Endothelial cell of umbilical vein (primary cell): Measurements from ENCODE around the gene SP2. TPM values are rescaled to one million over a fixed set of nuclear protein-coding genes. Genes with fewer than 3 reads are reported as not detected.

Experiments
- BruUV-seq: library from RNA; stranded (reverse); fragments of 400-500 nt; replicated peaks from 2 replicates; lab custom pipeline; 2021; lab: Mats Ljungman, UMichigan
- CTCF ChIA-PET: fragments of 300-600, 350-600 bp; sonication (Branson Sonifier 250); formaldehyde crosslinking; loops from one replicate; lab custom pipeline; 2021; ENCODE audit warnings: antibody characterized with exemption, inconsistent platforms; lab: Charles Lee
- POLR2A ChIA-PET: fragments of 300-600, 350-600 bp; sonication (Branson Sonifier 250); formaldehyde crosslinking; loops from one replicate; lab custom pipeline; 2021; ENCODE audit warnings: antibody characterized with exemption, inconsistent platforms; lab: Charles Lee
- DNase-seq: peaks from one replicate; pipeline ENCODE4 v3.0.0-alpha.2; 2011; ENCODE audit warnings: low read depth, low spot score
- FAIRE-seq: peaks from 2 replicates; lab custom pipeline; 2011; peaks lifted over from hg19 to GRCh38; lab: Jason Lieb, UNC
- H2AFZ ChIP-seq: 2 replicates; pipeline ENCODE4 v1.6.0; 2012; ENCODE audit warnings: low read depth, low read length, control low read depth, inconsistent platforms
- H3K27ac ChIP-seq: 2 replicates; pipeline ENCODE4 v1.5.1; 2011; ENCODE audit warnings: low read depth, mild to moderate bottlenecking, control low read depth, low read length, moderate library complexity; ENCODE audit not compliant: insufficient read depth
- H3K27me3 ChIP-seq, 2 experiments: 2 replicates each; pipeline versions ENCODE4 v1.6.0 to v1.6.1; 2011; ENCODE audit warnings: low read length in 2 of 2, mixed read lengths in 1 of 2; ENCODE audit not compliant: control insufficient read depth in 2 of 2, insufficient read depth in 2 of 2
- H3K36me3 ChIP-seq, 2 experiments: 2 replicates in 1 of 2; 3 replicates in 1 of 2; pipeline ENCODE4 v1.5.1; 2011; ENCODE audit warnings: low read length in 2 of 2, mild to moderate bottlenecking in 1 of 2, moderate library complexity in 1 of 2; ENCODE audit not compliant: control insufficient read depth in 2 of 2, insufficient read depth in 2 of 2; ENCODE audit errors: extremely low read depth in 1 of 2
- H3K4me1 ChIP-seq: 3 replicates; pipeline ENCODE4 v1.5.1; 2011; ENCODE audit warnings: mild to moderate bottlenecking, low read length; ENCODE audit not compliant: control insufficient read depth, insufficient read depth; ENCODE audit errors: extremely low read depth
- H3K4me2 ChIP-seq: 2 replicates; pipeline ENCODE4 v1.6.1; 2011; ENCODE audit warnings: low read length, control low read depth, mixed read lengths; ENCODE audit not compliant: insufficient read depth
- H3K4me3 ChIP-seq, 3 experiments: fragments of 200-600 bp in 1 of 3; sonication (generic), shearing (Covaris generic) in 1 of 3; replicated peaks in 1 of 3; 2 replicates each; pipeline ENCODE4 v1.5.1; 2011 to 2016; ENCODE audit warnings: control low read depth in 3 of 3, low read length in 3 of 3, mild to moderate bottlenecking in 2 of 3, inconsistent platforms in 1 of 3, low read depth in 1 of 3, moderate library complexity in 1 of 3; ENCODE audit not compliant: insufficient read depth in 1 of 3
- H3K79me2 ChIP-seq: 2 replicates; pipeline ENCODE4 v1.6.0; 2012; ENCODE audit warnings: low read length, inconsistent platforms; ENCODE audit not compliant: control insufficient read depth, insufficient read depth
- H3K9ac ChIP-seq: replicated peaks from 2 replicates; pipeline ENCODE3; 2011; ENCODE audit warnings: low read length, control low read depth; ENCODE audit not compliant: insufficient read depth; ENCODE audit errors: extremely low read depth
- H3K9me1 ChIP-seq: replicated peaks from 3 replicates; pipeline ENCODE4 v1.6.0; 2011; ENCODE audit warnings: mild to moderate bottlenecking, low read length; ENCODE audit not compliant: control insufficient read depth, insufficient read depth; ENCODE audit errors: extremely low read depth
- H3K9me3 ChIP-seq: replicated peaks from 2 replicates; pipeline ENCODE4 v1.5.1; 2012; ENCODE audit warnings: low read length, inconsistent platforms; ENCODE audit not compliant: control insufficient read depth, insufficient read depth
- H4K20me1 ChIP-seq: replicated peaks from 2 replicates; pipeline ENCODE3; 2011; ENCODE audit warnings: mild to moderate bottlenecking, low read length; ENCODE audit not compliant: control insufficient read depth, insufficient read depth; ENCODE audit errors: extremely low read depth
- EZH2 ChIP-seq: IDR thresholded peaks from 2 replicates; pipeline ENCODE4 v1.6.1; 2012; ENCODE audit warnings: borderline replicate concordance, low read depth, mild to moderate bottlenecking, moderate library complexity, low read length, inconsistent platforms; ENCODE audit not compliant: severe bottlenecking
- FOS ChIP-seq: IDR thresholded peaks from 2 replicates; pipeline ENCODE4 v1.6.1; 2011; ENCODE audit warnings: mild to moderate bottlenecking, low read length, moderate library complexity, borderline replicate concordance; ENCODE audit not compliant: insufficient read depth
- GATA2 ChIP-seq: IDR thresholded peaks from 2 replicates; pipeline ENCODE4 v1.7.0; 2011; ENCODE audit warnings: low read depth, mild to moderate bottlenecking, moderate library complexity, mixed read lengths, low read length; ENCODE audit not compliant: insufficient read length, insufficient read depth
- JUN ChIP-seq: IDR thresholded peaks from 2 replicates; pipeline ENCODE4 v1.6.1; 2011; ENCODE audit warnings: borderline replicate concordance, low read depth; ENCODE audit not compliant: insufficient read length, insufficient read depth
- MAX ChIP-seq: IDR thresholded peaks from 2 replicates; pipeline ENCODE4 v1.6.1; 2011; ENCODE audit not compliant: insufficient read depth, insufficient read length
- MYC ChIP-seq: IDR thresholded peaks from one replicate; pipeline ENCODE4 v1.6.1; 2011; ENCODE audit warnings: mild to moderate bottlenecking, low read depth, low read length
- POLR2A ChIP-seq: IDR thresholded peaks from 2 replicates; pipeline ENCODE4 v1.6.1; 2012; ENCODE audit warnings: low read depth, mild to moderate bottlenecking, control low read depth, low read length
- POLR2AphosphoS5 ChIP-seq: IDR thresholded peaks from 2 replicates; pipeline ENCODE4 v1.6.1; 2012; ENCODE audit warnings: low read depth, mild to moderate bottlenecking, control low read depth, low read length, moderate library complexity; ENCODE audit not compliant: insufficient read depth
- dilution Hi-C: fragments of 300-500 bp; cut with MboI; formaldehyde crosslinking; loops from one replicate; pipeline ENCODE4 v1.15.0; 2019; ENCODE audit warnings: low sequenced_read_pairs; ENCODE audit not compliant: extremely low pct_ligation_motif_present
- intact Hi-C: fragments of 100-400 bp; cut with micrococcal nuclease; formaldehyde crosslinking; loops from one replicate; pipeline ENCODE4 v1.10.0; 2022
- polyA plus RNA-seq, 4 experiments: library from polyadenylated mRNA; depleted of rRNA in 3 of 4; stranded (reverse) in 3 of 4; unstranded in 1 of 4; fragments of >200 nt; gene quantifications; 2 replicates each; pipeline versions ENCODE4 v1.2.1 to v1.2.3, GENCODE V29; 2011 to 2012; ENCODE audit warnings: missing spikeins in 1 of 4
- total RNA-seq: library from RNA; stranded (reverse); gene quantifications from 2 replicates; pipeline ENCODE4 v1.2.3, GENCODE V29; 2021
- TF ChIP-seq, protein P1 (sequence below), 2 donors: IDR thresholded peaks; 1 replicate in 1 of 2; 2 replicates in 1 of 2; pipeline ENCODE4 v1.5.1; 2011; ENCODE audit warnings: low read length in 2 of 2, mild to moderate bottlenecking in 2 of 2, moderate library complexity in 2 of 2, control low read depth in 1 of 2, inconsistent platforms in 1 of 2, low read depth in 1 of 2; ENCODE audit not compliant: insufficient read depth in 1 of 2; ENCODE audit errors: extremely low read depth in 1 of 2

SP2 gene
- total and polyA plus RNA-seq, 2 donors (not counting 3 experiments of a cell fraction or from before 2014, with no cell fraction given) = 11.2 to 18.6 TPM

DNA sequence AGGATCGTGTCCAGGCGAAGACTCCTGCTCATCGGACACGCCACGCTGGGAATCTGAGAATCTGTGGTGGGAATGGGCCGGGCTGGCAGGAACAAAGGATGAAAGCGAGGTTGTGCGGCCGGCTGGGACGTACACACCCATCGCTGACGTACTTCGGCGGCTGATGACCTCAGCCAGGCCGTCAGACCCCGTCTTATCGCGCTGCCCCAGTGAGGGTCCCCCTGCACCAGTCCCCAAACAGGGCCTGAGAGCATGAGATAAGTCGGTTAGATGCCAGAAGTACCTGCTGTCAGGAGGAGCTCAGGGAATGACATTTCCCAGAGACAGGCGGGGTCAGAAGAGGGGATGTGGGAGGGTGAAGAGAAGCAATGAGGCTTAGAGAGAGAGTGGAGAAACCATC is 29.1 kb upstream of the SP2 start:
- no peaks in the 10 kb centered on the region for H3K79me2 ChIP-seq
- ChIA-PET CTCF (no interaction called here), POLR2A (no interaction called here)
- no peaks in the 10 kb centered on the region for H4K20me1 ChIP-seq
- TF ChIP-seq GATA2 (no peak), MAX (no peak), MYC (no peak)
- H3K4me3 ChIP-seq = no peak overlapping the region
- no peaks in the 10 kb centered on the region for H3K36me3 ChIP-seq
- H3K27me3 ChIP-seq = peaks cover 24 to 32% of the 10 kb centered on the region in 2 experiments
- no peak overlapping the region for H3K4me2 ChIP-seq
- H2AFZ ChIP-seq = no peak overlapping the region
- FAIRE-seq (no peak), DNase-seq (no peak)
- H3K27ac ChIP-seq = no peak overlapping the region
- no TSS peak for BruUV-seq
- no peaks in the 10 kb centered on the region for H3K9me1 ChIP-seq
- H3K9me3 ChIP-seq = no peaks in the 10 kb centered on the region
- dilution Hi-C loops (no loop called here), intact Hi-C loops (no loop called here)
- no peak overlapping the region for H3K9ac ChIP-seq
- H3K4me1 ChIP-seq = peaks cover 8% of the 10 kb centered on the region

DNA sequence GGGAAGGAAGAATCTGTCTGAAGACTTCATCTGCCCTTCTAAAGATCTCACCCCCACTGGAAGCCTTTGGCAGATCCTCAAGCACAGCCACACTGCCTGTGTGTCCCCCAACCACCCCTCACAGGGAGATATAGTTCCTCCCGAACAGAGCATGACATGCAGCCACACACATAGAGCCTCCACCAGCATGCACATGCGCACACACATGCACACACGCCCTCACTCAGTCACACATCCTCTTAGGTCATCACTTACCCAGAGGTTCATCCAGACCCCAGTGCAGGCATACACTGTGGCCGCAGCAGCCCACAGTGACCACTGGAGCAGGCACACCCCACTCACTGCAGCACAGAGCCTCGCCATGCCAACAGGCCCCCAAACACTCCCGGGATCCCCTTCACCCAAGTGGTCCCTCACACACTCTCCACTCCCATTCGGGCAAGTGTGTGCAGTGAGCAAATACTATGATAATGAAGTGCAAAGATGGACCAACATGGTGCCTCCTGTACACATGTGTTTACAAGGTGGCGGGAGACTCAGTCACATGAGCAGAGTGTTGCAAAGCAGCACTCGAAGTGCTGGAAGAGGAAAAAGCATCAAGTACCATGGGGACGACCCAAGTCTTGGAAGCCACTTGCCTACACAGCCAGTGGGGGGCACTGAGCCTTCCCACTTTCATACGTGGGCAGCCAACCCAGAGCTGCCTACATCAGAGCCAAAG is 28.1 kb upstream of the SP2 start:
- DNase-seq = no peak
- Histone ChIP-seq H3K9ac (no peak overlapping the region), H3K27ac (no peak overlapping the region), H3K36me3 (no peaks in the 10 kb centered on the region), H3K4me2 (no peak overlapping the region), H3K9me3 (no peaks in the 10 kb centered on the region), H4K20me1 (no peaks in the 10 kb centered on the region), H3K9me1 (no peaks in the 10 kb centered on the region), H3K27me3 (peaks cover 33 to 42% of the 10 kb centered on the region in 2 experiments), H3K4me1 (peaks cover 3% of the 10 kb centered on the region), H3K4me3 (no peak overlapping the region), H2AFZ (no peak overlapping the region), H3K79me2 (no peaks in the 10 kb centered on the region)
- intact Hi-C loops = no loop called here
- FAIRE-seq = no peak
- ChIA-PET POLR2A (no interaction called here), CTCF (no interaction called here)
- TF ChIP-seq FOS (no peak), JUN (no peak), MAX (no peak), POLR2A (no peak), GATA2 (no peak), POLR2AphosphoS5 (no peak), MYC (no peak), EZH2 (no peak)
- TF ChIP-seq, protein P1, sequence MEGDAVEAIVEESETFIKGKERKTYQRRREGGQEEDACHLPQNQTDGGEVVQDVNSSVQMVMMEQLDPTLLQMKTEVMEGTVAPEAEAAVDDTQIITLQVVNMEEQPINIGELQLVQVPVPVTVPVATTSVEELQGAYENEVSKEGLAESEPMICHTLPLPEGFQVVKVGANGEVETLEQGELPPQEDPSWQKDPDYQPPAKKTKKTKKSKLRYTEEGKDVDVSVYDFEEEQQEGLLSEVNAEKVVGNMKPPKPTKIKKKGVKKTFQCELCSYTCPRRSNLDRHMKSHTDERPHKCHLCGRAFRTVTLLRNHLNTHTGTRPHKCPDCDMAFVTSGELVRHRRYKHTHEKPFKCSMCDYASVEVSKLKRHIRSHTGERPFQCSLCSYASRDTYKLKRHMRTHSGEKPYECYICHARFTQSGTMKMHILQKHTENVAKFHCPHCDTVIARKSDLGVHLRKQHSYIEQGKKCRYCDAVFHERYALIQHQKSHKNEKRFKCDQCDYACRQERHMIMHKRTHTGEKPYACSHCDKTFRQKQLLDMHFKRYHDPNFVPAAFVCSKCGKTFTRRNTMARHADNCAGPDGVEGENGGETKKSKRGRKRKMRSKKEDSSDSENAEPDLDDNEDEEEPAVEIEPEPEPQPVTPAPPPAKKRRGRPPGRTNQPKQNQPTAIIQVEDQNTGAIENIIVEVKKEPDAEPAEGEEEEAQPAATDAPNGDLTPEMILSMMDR (IDR thresholded peaks at IDR 0.05; ENCODE audit: extremely low read depth in 1 of 2, insufficient read depth in 1 of 2, low read depth in 1 of 2, low read length in 2 of 2) = no peak
- no TSS peak for BruUV-seq
- dilution Hi-C loops = no loop called here
